GM19468 (cell line): ENCODE results near the gene CNTRL.
"Not testable (repeated sequence)": the region's sequence is repeated elsewhere in the genome, so short reads cannot be mapped to it uniquely, and the experiment has no call there.

ENCODE experiments used
- ATAC-seq: cut with Tn5 transposase; IDR thresholded peaks from one replicate; pipeline ENCODE4 v1.9.1; 2021; ENCODE audit warnings: mild to moderate bottlenecking, moderate library complexity, moderate number of reproducible peaks; ENCODE audit not compliant: unreplicated experiment; ENCODE audit errors: extremely low read depth

The CNTRL gene

DNA sequence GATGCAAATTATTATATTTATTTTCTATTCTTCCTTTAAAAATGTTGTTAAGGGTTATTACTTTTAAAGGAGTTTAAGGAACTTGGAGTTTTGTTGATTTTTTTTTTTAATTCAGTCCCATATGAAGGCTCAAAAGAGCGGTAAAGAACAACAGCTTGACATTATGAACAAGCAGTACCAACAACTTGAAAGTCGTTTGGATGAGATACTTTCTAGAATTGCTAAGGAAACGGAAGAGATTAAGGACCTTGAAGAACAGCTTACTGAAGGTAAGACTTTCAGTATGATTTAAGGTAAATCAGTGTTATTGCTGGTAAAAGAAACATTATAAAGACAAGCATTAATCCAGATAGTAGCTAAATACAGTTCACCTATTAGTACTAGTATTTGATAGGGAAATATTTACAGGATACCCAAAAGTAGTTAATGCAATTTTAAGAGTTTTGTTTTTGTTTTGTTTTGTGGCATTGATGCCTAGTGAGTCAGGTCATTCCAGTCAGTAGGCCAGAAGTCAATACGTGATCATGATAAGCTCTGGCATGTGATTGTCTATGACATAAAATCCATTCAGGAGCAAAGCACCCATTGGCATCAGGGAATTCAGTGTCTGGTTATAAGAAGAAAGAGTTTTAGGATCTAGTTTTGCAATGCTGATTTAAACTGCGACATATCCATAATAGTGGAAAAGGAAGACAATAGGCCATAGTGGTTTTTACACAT, 49.2 kb downstream of the CNTRL start:
- ATAC-seq: no peak

DNA sequence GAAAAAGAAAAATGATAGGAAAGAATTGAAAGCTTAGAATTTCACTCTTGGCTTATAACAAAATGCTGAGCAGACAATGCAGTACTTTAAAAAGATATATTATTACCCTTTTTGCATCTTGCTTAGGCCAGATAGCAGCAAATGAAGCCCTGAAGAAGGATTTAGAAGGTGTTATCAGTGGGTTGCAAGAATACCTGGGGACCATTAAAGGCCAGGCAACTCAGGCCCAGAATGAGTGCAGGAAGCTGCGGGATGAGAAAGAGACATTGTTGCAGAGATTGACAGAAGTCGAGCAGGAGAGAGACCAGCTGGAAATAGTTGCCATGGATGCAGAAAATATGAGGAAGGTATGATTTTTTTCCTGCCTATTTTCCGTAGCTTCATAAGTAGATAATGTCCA, 50.8 kb downstream of the CNTRL start:
- no peak for ATAC-seq

DNA sequence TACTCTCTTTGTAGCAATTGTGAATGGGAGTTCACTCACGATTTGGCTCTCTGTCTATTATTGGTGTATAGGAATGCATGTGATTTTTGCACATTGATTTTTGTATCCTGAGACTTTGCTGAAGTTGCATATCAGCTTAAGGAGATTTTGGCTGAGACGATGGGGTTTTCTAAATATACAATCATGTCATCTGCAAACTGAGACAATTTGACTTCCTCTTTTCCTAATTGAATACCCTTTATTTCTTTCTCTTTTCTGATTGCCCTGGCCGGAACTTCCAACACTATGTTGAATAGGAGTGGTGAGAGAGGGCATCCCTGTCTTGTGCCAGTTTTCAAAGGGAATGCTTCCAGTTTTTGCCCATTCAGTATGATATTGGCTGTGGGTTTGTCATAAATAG, 54.6 kb downstream of the CNTRL start:
- not testable (repeated sequence) for ATAC-seq

DNA sequence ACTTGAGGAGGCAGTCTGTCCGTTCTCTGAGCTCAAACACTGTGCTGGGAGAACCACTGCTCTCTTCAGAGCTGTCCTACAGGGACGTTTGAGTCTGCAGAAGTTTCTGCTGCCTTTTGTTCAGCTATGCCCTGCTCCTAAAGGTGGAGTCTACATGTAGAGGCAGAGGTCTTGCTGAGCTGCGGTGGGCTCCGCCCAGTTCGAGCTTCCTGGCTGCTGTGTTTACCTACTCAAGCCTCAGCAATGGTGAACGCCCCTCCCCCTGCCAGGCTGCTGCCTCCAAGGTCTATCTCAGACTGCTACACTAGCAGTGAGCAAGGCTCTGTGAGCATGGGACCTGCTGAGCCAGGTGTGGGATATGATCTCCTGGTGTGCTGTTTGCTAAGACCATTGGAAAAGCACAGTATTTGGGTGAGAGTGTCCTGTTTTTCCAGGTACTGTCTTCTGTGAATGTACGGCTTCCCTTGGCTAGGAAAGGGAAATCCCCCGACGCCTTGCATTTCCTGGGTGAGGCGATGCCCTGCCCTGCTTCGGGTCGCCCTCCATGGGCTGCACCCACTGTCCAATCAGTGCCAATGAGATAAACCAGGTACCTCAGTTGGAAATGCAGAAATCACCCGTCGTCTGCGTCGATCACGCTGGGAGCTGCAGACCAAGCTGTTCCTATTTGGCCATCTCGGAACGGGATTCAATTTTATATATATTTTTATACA, 58.5 kb downstream of the CNTRL start:
- no peak for ATAC-seq

DNA sequence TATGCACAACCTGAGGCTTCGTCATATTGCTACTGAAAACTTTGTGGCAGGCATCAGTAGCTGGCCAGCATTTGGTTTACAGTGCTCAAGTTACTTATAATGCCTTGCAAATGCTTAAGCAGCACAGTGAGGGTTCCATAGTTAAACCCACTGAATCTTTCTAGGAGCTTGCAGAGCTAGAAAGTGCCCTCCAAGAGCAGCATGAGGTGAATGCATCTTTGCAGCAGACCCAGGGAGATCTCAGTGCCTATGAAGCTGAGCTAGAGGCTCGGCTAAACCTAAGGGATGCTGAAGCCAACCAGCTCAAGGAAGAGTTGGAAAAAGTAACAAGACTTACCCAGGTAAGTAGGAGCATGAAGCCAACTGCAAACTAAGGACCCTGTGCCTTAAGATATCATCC, 60.9 kb downstream of the CNTRL start:
- no peak for ATAC-seq

DNA sequence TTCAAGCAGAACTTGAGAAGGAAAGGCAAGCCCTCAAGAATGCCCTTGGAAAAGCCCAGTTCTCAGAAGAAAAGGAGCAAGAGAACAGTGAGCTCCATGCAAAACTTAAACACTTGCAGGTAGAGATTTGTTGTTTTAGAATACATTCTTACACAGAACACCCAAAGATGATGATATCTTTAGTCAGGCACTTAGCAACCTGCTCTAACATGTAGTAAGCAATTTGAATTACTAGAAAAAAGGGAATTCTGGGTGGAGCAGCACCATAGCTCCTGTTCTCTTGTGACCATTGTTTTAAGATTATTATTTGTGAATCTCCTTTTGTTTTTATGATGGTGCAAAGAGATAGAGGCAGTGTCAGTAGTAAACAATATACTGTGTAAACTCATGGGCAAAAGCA, 63.8 kb downstream of the CNTRL start:
- no peak for ATAC-seq

DNA sequence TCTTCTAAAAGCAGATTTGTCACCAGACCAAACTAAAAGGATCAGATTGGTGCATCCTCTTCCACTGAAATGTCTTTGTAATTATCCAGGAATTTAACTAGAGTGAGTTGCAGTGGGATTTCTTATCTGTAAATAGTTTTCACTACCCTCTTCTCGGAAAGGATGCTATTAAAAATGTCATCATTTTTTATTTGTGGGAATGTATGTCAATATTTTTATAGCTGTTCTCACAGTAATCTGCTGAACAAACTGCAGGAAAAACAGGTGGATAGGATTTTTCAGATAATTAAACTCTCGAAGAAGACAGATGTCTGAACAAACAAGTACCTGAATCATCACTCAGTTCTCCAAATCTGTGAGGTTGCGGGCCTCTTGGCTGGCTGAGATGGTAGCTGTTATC, 64.2 kb downstream of the CNTRL start:
- ATAC-seq: no peak

DNA sequence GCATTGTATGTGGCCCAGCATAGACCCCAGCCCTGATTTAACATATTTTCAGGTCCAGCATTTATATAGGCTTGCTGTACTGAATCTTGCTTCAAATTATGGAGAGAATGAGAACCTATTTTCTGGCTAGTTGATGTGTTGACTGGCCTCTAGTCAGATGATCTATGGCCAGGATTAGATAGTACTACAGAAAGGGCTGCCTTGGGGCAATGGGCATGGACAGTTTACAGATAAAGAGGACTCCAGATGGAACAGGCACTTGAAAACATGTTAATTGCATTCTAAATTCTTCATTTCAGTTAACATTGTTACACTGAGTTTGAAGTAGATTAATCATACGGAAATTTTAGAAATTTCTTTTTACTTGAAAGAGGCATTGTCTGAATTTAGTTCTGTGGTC, 65.4 kb downstream of the CNTRL start:
- ATAC-seq: no peak

DNA sequence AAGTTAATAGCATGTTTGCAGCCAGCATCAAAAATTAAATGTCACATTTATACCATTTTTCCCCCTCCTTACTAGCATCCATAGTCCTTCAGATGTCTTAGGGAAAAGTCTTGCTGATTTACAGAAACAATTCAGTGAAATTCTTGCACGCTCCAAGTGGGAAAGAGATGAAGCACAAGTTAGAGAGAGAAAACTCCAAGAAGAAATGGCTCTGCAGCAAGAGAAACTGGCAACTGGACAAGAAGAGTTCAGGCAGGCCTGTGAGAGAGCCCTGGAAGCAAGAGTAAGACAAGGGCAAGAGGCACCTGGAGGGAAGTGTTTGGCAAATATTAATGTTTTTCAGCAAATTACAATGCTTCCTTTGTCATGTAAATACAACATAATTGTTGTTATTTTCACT, 66.6 kb downstream of the CNTRL start:
- ATAC-seq: no peak

DNA sequence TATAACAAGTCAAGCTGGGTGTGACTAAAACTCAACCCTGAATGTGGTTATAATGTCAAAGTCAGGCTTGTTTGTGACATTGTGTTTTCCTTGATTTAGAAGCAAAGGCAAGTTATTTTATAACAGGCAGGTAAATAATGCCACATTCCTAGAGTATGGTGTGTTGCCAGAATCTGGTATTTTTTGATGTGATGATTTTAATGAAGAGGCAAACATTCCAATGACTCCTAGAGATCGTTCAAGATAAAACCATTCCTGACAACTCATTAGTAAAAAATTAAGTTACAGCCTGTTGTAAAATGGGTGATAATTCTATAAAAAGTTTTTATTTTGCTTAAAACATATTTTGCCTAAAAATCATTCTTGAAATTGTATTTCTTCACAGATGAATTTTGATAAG, 67.0 kb downstream of the CNTRL start:
- no peak for ATAC-seq

DNA sequence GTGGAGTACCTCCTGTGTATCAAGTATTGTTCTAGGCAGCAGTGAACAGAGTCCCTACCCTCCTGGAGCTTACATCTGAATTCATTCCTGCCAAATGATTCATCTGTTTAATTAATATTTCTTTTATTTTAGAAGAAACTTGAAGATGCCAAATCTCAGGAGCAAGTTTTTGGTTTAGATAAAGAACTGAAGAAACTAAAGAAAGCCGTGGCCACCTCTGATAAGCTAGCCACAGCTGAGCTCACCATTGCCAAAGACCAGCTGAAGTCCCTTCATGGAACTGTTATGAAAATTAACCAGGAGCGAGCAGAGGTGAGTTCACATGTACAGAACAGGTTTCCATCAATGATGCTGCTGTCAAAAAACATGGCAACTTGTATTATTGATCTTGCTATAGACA, 69.0 kb downstream of the CNTRL start:
- ATAC-seq: no peak

DNA sequence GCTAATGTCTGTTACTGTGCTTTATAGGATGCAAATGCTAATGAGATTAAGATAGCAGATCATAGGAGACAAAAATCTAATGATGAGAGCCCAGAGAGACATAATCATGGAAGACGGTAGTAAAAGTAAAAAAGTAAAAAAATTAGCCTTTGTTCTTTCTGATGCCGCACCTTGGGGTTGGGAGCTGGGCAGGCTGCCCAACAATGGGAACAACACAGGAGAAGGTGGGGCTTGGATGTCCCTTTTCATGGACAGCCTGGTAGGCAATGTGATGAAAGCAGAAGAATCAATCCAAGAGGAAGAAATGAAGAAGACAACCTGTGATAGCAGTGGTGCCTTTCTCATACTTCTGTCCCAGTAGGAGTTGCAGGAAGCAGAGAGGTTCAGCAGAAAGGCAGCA, 69.7 kb downstream of the CNTRL start:
- ATAC-seq: no peak

DNA sequence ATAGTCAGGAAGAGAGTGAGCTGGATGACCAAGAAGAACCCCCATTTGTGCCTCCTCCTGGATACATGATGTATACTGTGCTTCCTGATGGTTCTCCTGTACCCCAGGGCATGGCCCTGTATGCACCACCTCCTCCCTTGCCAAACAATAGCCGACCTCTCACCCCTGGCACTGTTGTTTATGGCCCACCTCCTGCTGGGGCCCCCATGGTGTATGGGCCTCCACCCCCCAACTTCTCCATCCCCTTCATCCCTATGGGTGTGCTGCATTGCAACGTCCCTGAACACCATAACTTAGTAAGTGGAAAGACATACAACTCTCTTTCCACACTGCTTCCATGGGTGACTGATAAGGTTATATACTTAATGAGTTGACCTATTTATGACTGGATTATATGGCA, 75.4 kb downstream of the CNTRL start:
- ATAC-seq: no peak

DNA sequence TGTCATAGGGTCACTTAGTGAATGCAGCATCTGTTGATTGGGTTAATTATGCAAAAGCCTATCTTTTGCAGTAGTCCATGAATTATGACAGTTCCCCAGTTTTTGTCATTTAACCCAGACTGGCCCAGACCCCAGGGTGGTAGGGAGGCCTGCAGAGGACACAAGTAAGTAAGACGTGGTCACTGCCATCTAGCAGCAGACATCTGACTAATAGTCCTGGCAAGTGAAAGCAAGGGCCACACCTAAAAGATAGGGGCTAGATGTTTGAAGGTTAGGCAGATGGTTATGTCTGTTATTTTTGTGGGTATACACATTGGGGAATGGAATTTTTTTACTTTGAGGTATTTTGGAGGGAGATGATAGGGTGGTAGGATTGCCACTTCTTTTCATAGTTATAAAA, 78.9 kb downstream of the CNTRL start:
- ATAC-seq: no peak

DNA sequence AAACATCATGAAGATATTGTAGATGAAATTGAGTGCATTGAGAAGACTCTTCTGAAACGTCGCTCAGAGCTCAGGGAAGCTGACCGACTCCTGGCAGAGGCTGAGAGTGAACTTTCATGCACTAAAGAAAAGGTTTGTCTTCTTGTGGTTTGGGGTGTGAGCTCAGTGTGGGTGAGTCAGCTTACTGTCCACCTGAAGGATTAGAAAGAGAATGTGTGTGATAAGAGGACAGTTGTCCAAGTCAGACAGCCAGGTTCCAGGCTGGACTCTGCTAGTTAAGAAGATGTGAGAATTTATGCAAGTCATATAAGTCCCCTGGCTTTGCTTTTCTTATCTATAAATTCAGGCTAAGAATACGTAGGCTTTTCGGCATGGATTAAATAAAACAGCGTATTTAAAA, 80.0 kb downstream of the CNTRL start:
- no peak for ATAC-seq

DNA sequence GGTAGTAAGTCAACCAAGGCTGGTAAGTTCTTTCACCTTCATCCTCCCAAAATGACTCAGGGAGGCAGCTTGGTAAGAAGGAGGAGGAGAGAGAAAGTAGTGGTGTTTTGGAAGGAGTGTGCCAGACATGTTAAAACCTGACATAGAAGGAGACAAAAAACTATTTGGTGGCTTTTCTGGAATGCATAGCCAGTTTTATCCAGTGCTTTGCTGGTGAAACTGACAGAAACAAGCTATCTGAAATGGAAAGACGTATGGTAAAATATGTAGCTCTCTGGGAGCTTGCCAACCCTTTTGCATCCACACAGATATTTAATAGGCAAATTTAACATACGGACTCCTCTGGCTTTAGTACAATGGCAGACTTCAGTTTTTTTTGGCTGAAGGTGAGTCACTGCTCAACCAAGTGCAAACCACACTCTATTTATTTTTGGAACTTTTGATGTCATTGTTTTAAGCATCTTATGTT, 81.5 kb downstream of the CNTRL start:
- ATAC-seq: peak; percentile 43

DNA sequence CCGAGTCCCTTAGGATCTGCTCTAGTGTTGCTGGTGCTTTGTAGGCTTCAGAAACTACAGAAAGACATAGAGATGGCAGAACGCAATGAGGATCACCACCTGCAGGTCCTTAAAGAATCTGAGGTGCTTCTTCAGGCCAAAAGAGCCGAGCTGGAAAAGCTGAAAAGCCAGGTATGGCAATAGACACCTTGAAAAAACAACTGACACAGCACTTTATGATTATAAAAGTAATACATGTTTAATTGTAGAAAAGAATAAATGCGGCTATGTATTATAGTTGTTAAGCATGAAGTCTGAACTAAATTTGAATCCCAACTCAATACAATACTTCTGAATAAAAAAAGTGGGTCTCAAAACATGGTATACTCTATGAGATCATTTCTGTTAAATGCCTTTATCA, 83.2 kb downstream of the CNTRL start:
- no peak for ATAC-seq

DNA sequence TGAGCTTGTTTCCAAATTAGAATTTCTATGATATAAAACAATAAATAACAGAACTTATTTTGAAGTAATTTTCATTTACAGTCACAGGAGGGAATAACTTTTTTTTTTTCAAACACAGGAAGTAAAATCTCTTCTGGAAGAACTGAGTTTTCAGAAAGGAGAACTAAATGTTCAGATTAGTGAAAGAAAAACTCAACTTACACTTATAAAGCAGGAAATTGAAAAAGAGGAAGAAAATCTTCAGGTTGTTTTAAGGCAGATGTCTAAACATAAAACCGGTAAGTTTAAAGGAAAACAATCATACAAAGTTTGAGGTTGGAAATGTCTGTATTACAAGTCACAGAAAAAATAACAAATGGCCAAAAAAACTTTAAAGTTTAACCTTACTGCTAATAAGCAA, 85.3 kb downstream of the CNTRL start:
- ATAC-seq: no peak

DNA sequence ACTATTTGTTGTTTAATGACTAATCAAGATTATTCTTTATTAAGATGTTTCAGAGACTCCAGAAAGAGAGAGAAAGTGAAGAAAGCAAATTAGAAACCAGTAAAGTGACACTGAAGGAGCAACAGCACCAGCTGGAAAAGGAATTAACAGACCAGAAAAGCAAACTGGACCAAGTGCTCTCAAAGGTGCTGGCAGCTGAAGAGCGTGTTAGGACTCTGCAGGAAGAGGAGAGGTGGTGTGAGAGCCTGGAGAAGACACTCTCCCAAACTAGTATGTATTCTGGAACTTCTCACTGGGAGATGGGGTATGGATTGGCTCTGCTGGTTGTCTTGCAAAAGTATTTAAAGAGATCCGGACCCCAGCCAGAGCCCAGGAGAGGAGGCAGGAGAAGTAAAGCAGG, 93.3 kb downstream of the CNTRL start:
- ATAC-seq: no peak

DNA sequence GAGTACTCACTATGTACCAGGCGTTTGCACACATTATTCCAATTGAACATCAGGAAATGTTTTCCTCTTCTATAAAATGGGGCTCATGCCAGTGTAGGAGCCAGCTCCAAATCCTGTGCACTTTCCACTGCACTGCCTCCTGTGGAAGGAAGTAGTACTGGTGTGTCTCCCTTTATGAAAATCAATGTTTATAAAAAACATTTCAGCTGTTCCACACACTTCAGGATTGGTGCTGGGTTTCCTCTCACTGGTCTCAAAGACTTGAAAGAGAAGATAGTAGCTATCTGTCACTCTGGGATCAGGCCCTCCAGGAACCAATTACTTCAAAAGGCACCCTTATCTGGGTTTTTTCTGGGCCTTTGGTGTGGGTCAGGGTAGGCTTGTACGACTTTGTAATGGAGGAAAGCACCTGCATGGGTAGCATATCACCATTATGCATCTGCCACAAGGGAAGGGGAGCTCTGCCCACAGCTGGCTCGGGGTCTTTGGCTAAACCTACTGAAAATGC, 94.4 kb downstream of the CNTRL start:
- no peak for ATAC-seq

DNA sequence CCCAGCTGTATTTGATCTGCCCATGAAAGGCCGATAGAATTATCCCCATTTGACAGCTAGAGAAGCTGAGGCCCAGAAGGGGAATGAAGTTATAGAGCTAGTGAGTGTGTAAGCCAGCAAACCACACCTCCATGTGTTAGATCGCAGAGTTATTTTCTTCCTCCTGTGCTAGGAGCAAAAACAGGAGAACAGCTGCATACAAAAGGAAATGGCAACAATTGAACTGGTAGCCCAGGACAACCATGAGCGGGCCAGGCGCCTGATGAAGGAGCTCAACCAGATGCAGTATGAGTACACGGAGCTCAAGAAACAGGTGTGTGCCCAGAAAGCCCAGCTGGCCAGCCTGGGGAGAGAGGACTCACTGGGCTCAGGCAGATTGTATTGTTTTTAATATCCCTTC, 96.5 kb downstream of the CNTRL start:
- no peak for ATAC-seq
